ENCODE results near the gene NXPE1. TPM values are rescaled to one million over a fixed set of nuclear protein-coding genes. Genes with fewer than 3 reads are reported as not detected.

Gene NXPE1
- polyA plus RNA-seq, 1 donor (not counting 4 experiments of a cell fraction or from before 2014, with no cell fraction given), result not detected

- H4K20me1 ChIP-seq (ENCODE audit: control insufficient read depth, extremely low read depth, insufficient read depth, low read length), result no peaks in the 10 kb centered on the region
- no peak overlapping the region for H3K4me3 ChIP-seq (ENCODE audit: control insufficient read depth in 2 of 3, extremely low read depth in 1 of 3, insufficient read depth in 2 of 3, low read depth in 1 of 3, low read length in 3 of 3)
- H3K36me3 ChIP-seq (ENCODE audit: control insufficient read depth in 2 of 2, extremely low read depth in 1 of 2, insufficient read depth in 2 of 2, low read length in 2 of 2), result no peaks in the 10 kb centered on the region
- no peak overlapping the region for H3K4me2 ChIP-seq (ENCODE audit: control insufficient read depth, extremely low read depth, insufficient read depth, low read depth, low read length)
- no peaks in the 10 kb centered on the region for H3K9me1 ChIP-seq (ENCODE audit: control insufficient read depth, extremely low read depth, insufficient read depth, low read length)
- DNase-seq (ENCODE audit: low read depth, low spot score), result no peak
- no peaks in the 10 kb centered on the region for H3K79me2 ChIP-seq (ENCODE audit: control insufficient read depth, insufficient read depth, low read length)
- no peak overlapping the region for H2AFZ ChIP-seq (ENCODE audit: control insufficient read depth, low read length)
- H3K27me3 ChIP-seq (ENCODE audit: control insufficient read depth, extremely low read depth, insufficient read depth, low read length), result no peaks in the 10 kb centered on the region
- H3K9ac ChIP-seq (ENCODE audit: control insufficient read depth, extremely low read depth, insufficient read depth, low read length), result no peak overlapping the region
- H3K9me3 ChIP-seq (ENCODE audit: control insufficient read depth, low read depth, low read length), result no peaks in the 10 kb centered on the region
- no peak for FAIRE-seq
- H3K4me1 ChIP-seq (ENCODE audit: control insufficient read depth, extremely low read depth, insufficient read depth, low read length), result no peaks in the 10 kb centered on the region
- dilution Hi-C loops (cut with MboI; ENCODE audit: extremely low pct_ligation_motif_present, low sequenced_read_pairs), result no loop called here
- TF ChIP-seq CTCF (optimal IDR thresholded peaks at IDR 0.05 in 1 of 3, IDR thresholded peaks at IDR 0.05 in 1 of 3, conservative IDR thresholded peaks at IDR 0.05 in 1 of 3; ENCODE audit: extremely low read depth in 1 of 3, insufficient read depth in 2 of 3, low read length in 3 of 3) (no peak), EZH2 (IDR thresholded peaks at IDR 0.05; ENCODE audit: low read length) (no peak)
- H3K27ac ChIP-seq (ENCODE audit: control insufficient read depth, insufficient read depth, low read length), result no peak overlapping the region
Measured at GRCh38 chr11:114472661-114473060, 87.0 kb downstream of the NXPE1 start.

Small RNA genes within 50 kb of the gene (small RNA-seq; reads per million reads assigned to genes)
- gene RF01210 (ENCODE audit: insufficient read length in 3 of 3, low read depth in 3 of 3, low replicate concordance in 1 of 3), result 0 reads per million in 3 experiments

Other genes with a start within 250 kb of the NXPE1 start
- gene C11orf71, start 159.4 kb downstream of the NXPE1 start, polyA plus RNA-seq, result 1.4 to 3.7 TPM (median 2.1 TPM) in 3 replicates
- 21.6 to 38.2 TPM (median 34.0 TPM) in 3 replicates for gene RBM7, start 159.2 kb downstream of the NXPE1 start, polyA plus RNA-seq
- 250 to 381 TPM (median 270 TPM) in 3 replicates for gene REXO2, start 120.4 kb downstream of the NXPE1 start, polyA plus RNA-seq
- not detected in 3 replicates for gene NXPE4, start 35.9 kb upstream of the NXPE1 start, polyA plus RNA-seq
- gene NXPE2, start 118.6 kb upstream of the NXPE1 start, polyA plus RNA-seq, result 0.09 to 0.14 TPM (median 0.12 TPM) in 3 replicates

Data from keratinocyte (primary cell).